Gastrocnemius medialis (tissue), 4 donors: ENCODE measurements around the gene BDNF. TPM values are rescaled to one million over a fixed set of nuclear protein-coding genes. Genes with fewer than 3 reads are reported as not detected.
"Not testable (repeated sequence)": the region's sequence is repeated elsewhere in the genome, so short reads cannot be mapped to it uniquely, and the experiment has no call there.

Experiments
- ATAC-seq, 2 donors: fragments of 150-250 bp; one replicate each; pipeline ENCODE4 v1.9.1; 2016
- DNase-seq, 2 donors: peaks; one replicate each; pipeline ENCODE4 v3.0.0-alpha.2; 2019
- H3K27ac ChIP-seq, 4 donors: fragments of 200-600 bp; sonication (generic); 1 replicate in 1 of 4; 2 replicates in 3 of 4; pipeline ENCODE4 v1.5.1; 2016 to 2018; ENCODE audit warnings: mild to moderate bottlenecking in 2 of 4, moderate library complexity in 1 of 4
- H3K27me3 ChIP-seq, 3 donors: fragments of 200-600 bp; sonication (generic) in 2 of 3; 1 replicate in 1 of 3; 2 replicates in 2 of 3; pipeline versions ENCODE4 v1.5.1 to v1.6.0; 2016 to 2019; ENCODE audit warnings: mild to moderate bottlenecking in 1 of 3, moderate library complexity in 1 of 3
- H3K36me3 ChIP-seq, 2 donors: fragments of 200-600 bp; sonication (generic) in 1 of 2; one replicate each; pipeline ENCODE4 v1.5.1; 2017 to 2018
- H3K4me1 ChIP-seq, 2 donors: fragments of 200-600 bp; sonication (generic) in 1 of 2; one replicate each; pipeline ENCODE4 v1.5.1; 2016 to 2017; ENCODE audit warnings: mild to moderate bottlenecking in 2 of 2
- H3K4me3 ChIP-seq, 4 donors: fragments of 200-600 bp; sonication (generic) in 3 of 4; 1 replicate in 1 of 4; 2 replicates in 3 of 4; pipeline ENCODE4 v1.5.1; 2016 to 2019; ENCODE audit warnings: mild to moderate bottlenecking in 2 of 4
- H3K9me3 ChIP-seq, 3 donors: fragments of 200-600 bp; sonication (generic) in 2 of 3; 1 replicate in 1 of 3; 2 replicates in 2 of 3; pipeline ENCODE4 v1.5.1; 2016 to 2019
- POLR2A ChIP-seq, 2 donors: fragments of 450-650 bp; IDR thresholded peaks; one replicate each; pipeline ENCODE4 v1.6.1; 2017; ENCODE audit warnings: antibody characterized with exemption in 2 of 2, mild to moderate bottlenecking in 2 of 2, moderate library complexity in 2 of 2
- in situ Hi-C, 4 donors: fragments of 200-750 bp; cut with MboI; loops; one replicate each; pipeline versions ENCODE4 v1.15.0 to v1.8.0; 2017; ENCODE audit warnings: low sequenced_read_pairs in 4 of 4
- intact Hi-C: fragments of 100-400 bp; cut with DNase I; formaldehyde crosslinking; loops from one replicate; pipeline ENCODE4 v1.15.1; 2023; ENCODE audit warnings: low total_unique reads
- total RNA-seq, 4 donors: library from RNA; depleted of rRNA; stranded (reverse); fragments of >200 nt; gene quantifications; one replicate each; pipeline versions ENCODE4 v1.1.0 to v1.2.3, GENCODE V29; 2016
- TF ChIP-seq, protein P1 (sequence below), 5 experiments: fragments of 450-650 bp in 3 of 5; fragments of 200-600 bp in 2 of 5; sonication (generic) in 2 of 5; IDR thresholded peaks in 4 of 5; conservative IDR thresholded peaks in 1 of 5; 1 replicate in 4 of 5; 2 replicates in 1 of 5; pipeline ENCODE4 v1.5.1; 2016 to 2019; ENCODE audit warnings: antibody characterized with exemption in 5 of 5, mild to moderate bottlenecking in 3 of 5, moderate library complexity in 3 of 5

The BDNF gene
- total RNA-seq: under 1 TPM in 1 of 4 donors, not detected in 3; 0.09 TPM

DNA sequence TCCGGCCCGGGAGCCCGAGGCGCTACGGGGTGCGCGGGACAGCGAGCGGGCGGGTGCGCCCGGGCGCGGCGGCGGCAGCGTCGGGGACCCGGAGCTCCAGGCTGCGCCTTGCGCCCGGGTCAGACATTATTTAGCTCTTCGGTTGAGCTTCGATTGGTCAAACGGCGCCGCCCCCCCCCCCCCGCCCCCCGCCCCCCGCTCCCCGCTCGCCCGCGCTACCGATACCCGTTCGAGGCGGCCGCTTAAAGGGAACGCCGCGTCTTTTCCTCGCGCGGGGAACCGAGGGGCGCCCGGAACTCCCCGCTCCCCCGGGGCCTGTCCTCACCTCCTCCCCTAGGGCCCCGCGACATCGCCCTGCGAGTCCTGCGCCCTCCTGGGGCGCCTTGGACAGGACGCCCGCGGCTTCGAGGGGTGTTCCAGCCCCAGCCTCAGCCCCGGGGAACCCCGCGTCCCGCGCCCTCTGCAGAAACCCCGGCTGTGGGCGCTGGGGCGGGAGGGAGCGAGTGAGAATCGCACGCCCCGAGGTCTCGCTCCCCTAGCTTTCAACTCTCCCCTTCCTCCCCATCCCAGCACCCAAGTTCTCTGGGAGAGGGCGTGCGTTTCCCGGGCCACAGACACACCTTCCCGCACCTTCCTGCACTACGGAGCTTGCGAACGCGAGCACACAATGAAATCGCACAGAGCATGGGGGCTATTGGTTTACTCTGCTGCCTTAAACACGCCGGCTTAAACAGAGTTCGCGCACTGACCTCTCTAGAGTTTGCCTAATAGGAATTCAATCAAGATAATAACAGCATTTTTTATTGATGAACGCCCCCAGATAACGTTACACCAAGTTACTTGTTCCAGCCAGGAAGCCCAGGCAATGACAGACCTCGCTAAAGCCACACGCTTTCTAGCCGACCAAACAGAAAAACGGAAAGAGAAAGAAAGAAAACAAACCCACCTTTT, at the start of gene BDNF:
BDNF (minus strand) TSS at position 105 of the 951 bp plus-strand sequence. CDS start 41,891 bp downstream, outside the sequence.
- Histone ChIP-seq H3K27ac (peak within 1 kb of the TSS in 1 of 4 donors; percentile 13), H3K4me1 (peaks cover 13 to 20% of the 10 kb centered on the region in 2 donors), H3K4me3 (peak within 1 kb of the TSS; percentile 58 to 63 (median 60)), H3K9me3 (no peaks in the 10 kb centered on the region), H3K27me3 (peaks cover 0 to 34% (median 22%) of the 10 kb centered on the region in 3 donors), H3K36me3 (no peaks in the 10 kb centered on the region)
- ATAC-seq (peak in 1 of 2 donors; percentile 28), DNase-seq (no peak)
- in situ Hi-C loops: loop anchor here in 1 of 4 donors (25.0 kb wide), 1 partner anchor 837 kb away; no protein-coding TSS in a partner anchor
- no peak for TF ChIP-seq POLR2A (IDR thresholded peaks at IDR 0.05)
- TF ChIP-seq, protein P1, sequence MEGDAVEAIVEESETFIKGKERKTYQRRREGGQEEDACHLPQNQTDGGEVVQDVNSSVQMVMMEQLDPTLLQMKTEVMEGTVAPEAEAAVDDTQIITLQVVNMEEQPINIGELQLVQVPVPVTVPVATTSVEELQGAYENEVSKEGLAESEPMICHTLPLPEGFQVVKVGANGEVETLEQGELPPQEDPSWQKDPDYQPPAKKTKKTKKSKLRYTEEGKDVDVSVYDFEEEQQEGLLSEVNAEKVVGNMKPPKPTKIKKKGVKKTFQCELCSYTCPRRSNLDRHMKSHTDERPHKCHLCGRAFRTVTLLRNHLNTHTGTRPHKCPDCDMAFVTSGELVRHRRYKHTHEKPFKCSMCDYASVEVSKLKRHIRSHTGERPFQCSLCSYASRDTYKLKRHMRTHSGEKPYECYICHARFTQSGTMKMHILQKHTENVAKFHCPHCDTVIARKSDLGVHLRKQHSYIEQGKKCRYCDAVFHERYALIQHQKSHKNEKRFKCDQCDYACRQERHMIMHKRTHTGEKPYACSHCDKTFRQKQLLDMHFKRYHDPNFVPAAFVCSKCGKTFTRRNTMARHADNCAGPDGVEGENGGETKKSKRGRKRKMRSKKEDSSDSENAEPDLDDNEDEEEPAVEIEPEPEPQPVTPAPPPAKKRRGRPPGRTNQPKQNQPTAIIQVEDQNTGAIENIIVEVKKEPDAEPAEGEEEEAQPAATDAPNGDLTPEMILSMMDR (IDR thresholded peaks at IDR 0.05 in 4 of 5, conservative IDR thresholded peaks at IDR 0.05 in 1 of 5): no peak
- intact Hi-C loops: loop anchor here (5.0 kb wide), 1 partner anchor 53 kb away; no protein-coding TSS in a partner anchor

DNA sequence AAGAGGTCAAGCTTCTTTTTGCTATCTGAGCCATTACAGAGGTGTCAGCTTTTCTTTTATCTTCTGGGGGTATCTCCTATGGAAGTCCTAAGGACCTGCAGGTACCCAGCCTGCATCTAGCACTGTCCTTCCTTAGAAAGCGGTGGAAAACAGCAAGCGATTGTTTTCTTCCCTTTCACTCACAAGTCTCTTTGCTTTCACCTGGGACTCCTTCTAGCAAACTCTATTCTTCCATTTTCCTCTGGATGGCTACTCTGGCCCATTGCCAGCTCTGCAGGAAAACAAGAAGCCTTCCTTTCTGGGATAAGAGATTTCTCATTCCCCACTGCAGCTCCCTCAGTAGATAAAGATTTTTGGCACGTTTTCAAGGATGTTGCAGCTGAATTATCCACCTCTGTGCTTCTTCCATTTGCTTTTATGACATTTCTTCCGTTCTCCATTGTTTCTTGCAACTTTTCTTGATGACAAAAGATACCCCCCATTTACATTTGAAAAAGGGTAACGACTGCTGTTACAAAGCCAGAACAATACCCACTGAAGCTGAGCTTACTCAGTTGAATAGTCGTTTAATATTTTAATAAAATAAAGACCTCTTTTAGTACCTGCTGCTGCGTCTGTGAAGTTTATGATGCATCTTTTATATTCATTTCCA, 40.2 kb upstream of the BDNF start:
- intact Hi-C loops (no loop called here), in situ Hi-C loops (no loop called here)
- Histone ChIP-seq H3K36me3 (no peaks in the 10 kb centered on the region), H3K4me3 (no peak overlapping the region), H3K27me3 (no peaks in the 10 kb centered on the region), H3K9me3 (no peaks in the 10 kb centered on the region), H3K4me1 (no peaks in the 10 kb centered on the region), H3K27ac (no peak overlapping the region)
- ATAC-seq: no peak
- TF ChIP-seq POLR2A (IDR thresholded peaks at IDR 0.05): no peak
- TF ChIP-seq, protein P1 (IDR thresholded peaks at IDR 0.05 in 4 of 5, conservative IDR thresholded peaks at IDR 0.05 in 1 of 5): no peak
- no peak for DNase-seq

GRCh38 chr11:27735281-27735680, 35.0 kb upstream of the BDNF start:
- H3K36me3 ChIP-seq: no peaks in the 10 kb centered on the region
- H3K9me3 ChIP-seq: no peaks in the 10 kb centered on the region
- in situ Hi-C loops: no loop called here
- no peak for TF ChIP-seq POLR2A (IDR thresholded peaks at IDR 0.05)
- TF ChIP-seq, protein P1 (IDR thresholded peaks at IDR 0.05 in 4 of 5, conservative IDR thresholded peaks at IDR 0.05 in 1 of 5): no peak
- no peak overlapping the region for H3K27ac ChIP-seq
- no peaks in the 10 kb centered on the region for H3K27me3 ChIP-seq
- H3K4me1 ChIP-seq: no peaks in the 10 kb centered on the region
- no peak overlapping the region for H3K4me3 ChIP-seq
- intact Hi-C loops: no loop called here
- ATAC-seq (no peak), DNase-seq (no peak)

- H3K4me3 ChIP-seq, H3K36me3 ChIP-seq, H3K27ac ChIP-seq, H3K4me1 ChIP-seq, ATAC-seq, in situ Hi-C loops, intact Hi-C loops, DNase-seq, H3K9me3 ChIP-seq, H3K27me3 ChIP-seq: not testable (repeated sequence)
These were observed 31.5 kb upstream of the BDNF start for GRCh38 chr11:27731803-27732202.

DNA sequence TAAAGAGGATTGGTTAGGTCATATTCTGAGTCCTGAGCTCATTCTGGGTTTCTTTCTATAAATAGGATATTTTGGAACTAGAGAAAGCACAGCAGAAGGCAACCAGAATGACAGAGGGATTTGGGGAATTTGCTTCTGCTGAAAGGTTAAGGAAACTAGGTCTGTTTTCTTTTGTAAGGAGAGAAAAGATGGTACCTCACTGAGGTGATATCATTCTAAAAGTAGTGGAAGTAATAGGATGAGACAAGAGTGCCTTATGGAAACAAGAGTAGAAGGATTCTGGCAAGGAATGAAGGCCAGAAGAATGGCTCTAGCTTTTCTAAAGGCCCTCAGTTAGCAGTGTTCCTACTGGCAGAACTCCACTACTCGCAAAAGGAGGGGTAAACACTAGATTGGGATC, 26.7 kb upstream of the BDNF start:
- DNase-seq (no peak), ATAC-seq (no peak)
- H3K36me3 ChIP-seq: no peaks in the 10 kb centered on the region
- H3K9me3 ChIP-seq: no peaks in the 10 kb centered on the region
- peaks cover 16 to 28% (median 23%) of the 10 kb centered on the region in 3 donors for H3K27me3 ChIP-seq
- no peak overlapping the region for H3K27ac ChIP-seq
- intact Hi-C loops (no loop called here), in situ Hi-C loops (no loop called here)
- H3K4me1 ChIP-seq: peaks cover 0 to 6% of the 10 kb centered on the region in 2 donors
- TF ChIP-seq, protein P1 (IDR thresholded peaks at IDR 0.05 in 4 of 5, conservative IDR thresholded peaks at IDR 0.05 in 1 of 5): no peak
- TF ChIP-seq POLR2A (IDR thresholded peaks at IDR 0.05): no peak
- H3K4me3 ChIP-seq: no peak overlapping the region
